H1 (cell line): ENCODE results near the gene TMEM132A. TPM values are rescaled to one million over a fixed set of nuclear protein-coding genes. Genes with fewer than 3 reads are reported as not detected.

Experiments used
- CTBP2 ChIP-seq: IDR thresholded peaks from 2 replicates; pipeline ENCODE4 v1.7.0; 2011; ENCODE audit warnings: borderline replicate concordance, mild to moderate bottlenecking, moderate library complexity, mixed read lengths, low read length; ENCODE audit not compliant: insufficient read depth, insufficient read length
- KDM4A ChIP-seq: IDR thresholded peaks from one replicate; pipeline ENCODE4 v1.7.1; 2012; ENCODE audit warnings: low read depth, mild to moderate bottlenecking, moderate library complexity, low read length, inconsistent platforms; ENCODE audit not compliant: severe bottlenecking
- KDM5A ChIP-seq: fragments of 200-600 bp; IDR thresholded peaks from 2 replicates; pipeline ENCODE4 v1.7.1; 2012; ENCODE audit warnings: mild to moderate bottlenecking, low read length, inconsistent platforms, mixed read lengths
- POLR2AphosphoS5 ChIP-seq: IDR thresholded peaks from 2 replicates; pipeline ENCODE4 v1.6.1; 2011; ENCODE audit warnings: low read depth, low read length
- RNF2 ChIP-seq: fragments of 200-900, 300-1000 bp; sonication (generic); IDR thresholded peaks from 2 replicates; pipeline ENCODE4 v1.7.1; 2016; ENCODE audit warnings: borderline replicate concordance, low read depth, mild to moderate bottlenecking, antibody characterized with exemption, low read length; ENCODE audit not compliant: poor library complexity, severe bottlenecking; ENCODE audit errors: missing control alignments
- SP1 ChIP-seq: IDR thresholded peaks from 2 replicates; pipeline ENCODE4 v1.6.1; 2011; ENCODE audit warnings: low read depth, low read length
- TAF1 ChIP-seq: IDR thresholded peaks from 2 replicates; pipeline ENCODE4 v1.6.1; 2011; ENCODE audit warnings: mild to moderate bottlenecking, low read depth, low read length
- polyA plus RNA-seq, 7 experiments: library from polyadenylated mRNA; depleted of rRNA in 3 of 7; stranded (reverse) in 5 of 7; unstranded in 2 of 7; fragments of >200 nt in 5 of 7; fragments of 200-250 nt in 2 of 7; gene quantifications; 1 replicate in 5 of 7; 2 replicates in 1 of 7; 4 replicates in 1 of 7; pipeline versions ENCODE4 v1.2.1 to v1.2.3, GENCODE V29; 2011 to 2013; ENCODE audit warnings: missing spikeins in 2 of 7, mixed read lengths in 2 of 7
- total RNA-seq: library from RNA; stranded (reverse); fragmentation: NEBNext Ultra II Directional; extraction: Animal tissue kit (Norgen Biotek cat#: 25700); gene quantifications from 2 replicates; pipeline ENCODE4 v1.2.1, GENCODE V29; 2021

The TMEM132A gene
- total and polyA plus RNA-seq, 2 of the 8 experiments (the other 6 are each of a cell fraction or from before 2014, with no cell fraction given), result 46.6 to 97.9 TPM

GRCh38 chr11:60923800-60924109, 505 bp upstream of the TMEM132A start (continued):
- TF ChIP-seq RNF2 (no peak), KDM5A (no peak), POLR2AphosphoS5 (no peak), KDM4A (no peak), TAF1 (no peak), SP1 (no peak), CTBP2 (no peak)
